SW 1271 (cell line): ENCODE measurements around the gene OGFR.

Experiments
- DNase-seq, 2 experiments: peaks; one replicate each; lab custom pipeline; 2025; lab: John Stamatoyannopoulos, UW

Gene OGFR

DNA sequence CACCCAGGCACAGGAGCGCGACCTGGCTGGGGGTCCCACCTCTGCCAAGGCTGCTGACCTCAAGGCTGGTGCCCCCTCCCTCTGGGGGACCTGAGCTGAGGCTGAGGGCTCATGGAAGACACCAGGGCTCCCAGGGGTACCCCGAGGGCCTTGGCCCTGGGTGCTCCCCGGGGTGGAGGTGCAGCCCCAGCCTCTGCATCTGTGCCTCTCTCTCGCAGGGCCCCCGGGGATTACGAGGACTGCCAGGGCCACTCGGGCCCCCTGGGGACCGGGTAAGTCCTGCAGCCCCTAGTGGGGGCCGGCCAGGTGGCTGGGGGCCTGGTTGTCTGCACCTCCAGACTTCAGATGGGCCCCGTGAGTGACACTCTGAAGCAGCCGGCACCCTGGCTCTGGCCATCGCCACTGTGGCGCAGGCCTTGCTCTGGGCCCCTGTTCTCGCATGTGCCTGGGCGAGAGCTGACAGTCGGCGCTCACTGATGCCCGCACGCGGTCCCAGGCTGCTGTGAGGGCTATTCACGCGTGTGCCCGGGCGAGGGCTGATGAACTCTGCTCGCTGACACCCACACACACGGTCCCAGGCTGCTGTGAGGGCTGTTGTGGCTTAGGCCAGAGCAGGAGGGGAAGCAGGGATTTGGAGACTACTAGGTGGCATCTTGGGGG is 21.5 kb downstream of the OGFR start:
- DNase-seq: no peak

DNA sequence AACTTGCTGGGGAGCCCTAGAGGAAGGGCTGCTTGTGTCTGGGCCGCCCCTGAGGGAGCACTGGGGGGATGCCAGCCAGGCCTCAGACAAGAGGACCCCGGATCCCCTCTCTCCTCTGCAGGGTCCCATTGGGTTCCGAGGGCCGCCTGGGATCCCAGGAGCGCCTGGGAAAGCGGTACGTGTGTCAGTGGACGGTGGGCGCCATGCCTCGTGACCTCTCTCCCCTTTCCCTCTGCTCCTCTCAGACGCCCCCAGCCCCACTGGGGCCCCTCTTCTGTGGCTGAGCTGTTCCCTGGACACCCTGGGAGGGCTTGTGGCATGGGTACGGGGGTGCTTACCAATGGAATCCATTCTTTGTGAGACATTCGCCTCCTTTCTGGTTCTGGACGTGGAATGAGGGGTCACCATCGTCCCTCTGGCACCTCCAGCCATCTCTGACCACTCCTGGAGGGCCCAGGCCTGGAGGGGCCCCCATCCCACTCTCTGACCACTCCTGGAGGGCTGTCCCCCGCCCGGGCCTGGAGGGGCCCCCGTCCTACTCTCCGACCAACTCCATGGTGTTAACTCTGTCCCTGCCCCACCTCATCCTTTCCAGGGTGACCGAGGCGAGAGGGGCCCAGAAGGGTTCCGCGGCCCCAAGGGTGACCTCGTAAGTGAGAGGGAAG is 22.1 kb downstream of the OGFR start:
- no peak for DNase-seq

DNA sequence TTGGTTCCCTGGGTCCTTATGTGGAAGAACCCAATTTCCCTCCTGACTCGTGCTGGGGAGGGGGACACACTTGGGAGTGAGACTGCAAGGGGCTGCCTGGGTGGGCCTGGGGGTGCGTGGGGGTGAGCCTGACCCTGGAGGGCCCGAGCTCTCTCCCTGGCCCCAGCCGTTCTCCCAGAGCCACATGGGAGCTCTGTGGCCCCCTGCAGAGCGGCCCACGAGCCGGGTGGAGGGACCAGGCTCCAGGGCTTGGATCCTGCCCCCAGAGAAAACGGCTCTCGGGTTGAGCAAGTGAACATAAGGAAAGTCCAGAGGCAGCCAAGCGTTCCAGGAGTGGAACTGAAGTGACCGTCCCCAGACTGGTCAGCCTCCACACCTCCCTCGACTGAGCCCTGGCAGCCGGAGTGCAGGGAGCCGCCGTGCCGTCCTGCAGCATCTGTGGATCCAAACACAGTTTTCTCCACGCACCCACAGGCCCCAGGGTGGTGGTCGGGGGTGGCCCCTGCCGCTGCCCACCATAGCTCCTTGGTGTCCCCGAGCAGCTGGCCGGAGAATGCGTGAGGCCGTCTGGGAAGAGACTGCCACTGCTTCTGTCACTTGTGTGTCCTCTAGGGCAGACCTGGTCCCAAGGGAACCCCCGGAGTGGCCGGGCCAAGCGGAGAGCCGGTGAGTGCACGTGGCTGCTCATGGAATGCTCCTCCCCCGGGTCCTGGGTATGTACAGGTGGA is 22.8 kb downstream of the OGFR start:
- no peak for DNase-seq

DNA sequence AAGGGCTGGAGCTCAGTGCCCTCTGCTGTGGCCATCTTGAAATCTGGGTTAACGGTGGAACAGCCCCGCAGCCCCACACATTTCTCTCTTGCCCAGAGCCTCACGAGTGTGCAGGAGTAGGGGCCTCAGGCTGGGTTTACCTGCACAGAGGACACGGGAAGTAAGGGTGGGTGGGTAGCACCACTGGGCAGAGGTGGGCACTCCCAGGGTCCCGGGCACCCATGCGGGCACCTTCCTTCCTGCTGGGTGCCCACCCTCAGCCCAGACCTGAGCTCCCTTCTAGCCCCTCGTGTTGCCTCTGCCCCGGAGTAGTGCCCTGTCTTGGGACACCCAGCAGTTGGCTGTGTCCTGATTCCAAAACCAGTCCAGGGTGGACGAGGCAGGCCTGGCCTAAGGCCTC is 23.4 kb downstream of the OGFR start:
- DNase-seq: no peak

DNA sequence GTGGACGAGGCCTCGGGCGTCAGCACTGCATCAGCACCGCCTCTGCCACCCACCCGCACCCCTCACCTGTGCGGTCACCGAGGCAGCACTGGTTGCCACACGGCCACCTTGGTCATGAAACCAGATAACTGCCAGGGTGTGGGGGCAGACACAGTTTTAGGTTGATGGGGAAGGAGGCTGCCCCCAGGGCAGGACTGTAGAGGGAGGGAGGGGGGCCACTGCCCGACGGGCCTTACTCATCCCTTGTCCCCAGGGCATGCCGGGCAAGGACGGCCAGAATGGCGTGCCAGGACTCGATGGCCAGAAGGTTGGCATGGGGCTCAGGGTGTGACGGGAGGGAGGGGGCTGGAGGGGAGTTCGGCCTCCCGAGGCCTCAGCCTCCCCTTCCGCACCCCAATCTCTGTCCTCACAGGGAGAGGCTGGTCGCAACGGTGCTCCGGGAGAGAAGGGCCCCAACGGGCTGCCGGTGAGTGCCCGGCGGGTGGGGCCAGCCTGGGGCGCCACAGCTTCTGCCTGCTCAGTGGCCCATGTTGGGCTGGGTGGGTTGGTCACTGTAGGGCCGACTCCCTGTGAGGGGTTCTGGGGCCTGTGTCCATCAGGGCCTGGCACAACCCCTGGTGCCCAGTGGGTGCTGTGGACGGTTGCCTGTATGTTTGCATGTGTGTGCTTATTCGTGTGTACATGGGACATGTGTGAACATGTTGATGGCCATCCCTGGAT is 24.0 kb downstream of the OGFR start:
- DNase-seq: no peak

DNA sequence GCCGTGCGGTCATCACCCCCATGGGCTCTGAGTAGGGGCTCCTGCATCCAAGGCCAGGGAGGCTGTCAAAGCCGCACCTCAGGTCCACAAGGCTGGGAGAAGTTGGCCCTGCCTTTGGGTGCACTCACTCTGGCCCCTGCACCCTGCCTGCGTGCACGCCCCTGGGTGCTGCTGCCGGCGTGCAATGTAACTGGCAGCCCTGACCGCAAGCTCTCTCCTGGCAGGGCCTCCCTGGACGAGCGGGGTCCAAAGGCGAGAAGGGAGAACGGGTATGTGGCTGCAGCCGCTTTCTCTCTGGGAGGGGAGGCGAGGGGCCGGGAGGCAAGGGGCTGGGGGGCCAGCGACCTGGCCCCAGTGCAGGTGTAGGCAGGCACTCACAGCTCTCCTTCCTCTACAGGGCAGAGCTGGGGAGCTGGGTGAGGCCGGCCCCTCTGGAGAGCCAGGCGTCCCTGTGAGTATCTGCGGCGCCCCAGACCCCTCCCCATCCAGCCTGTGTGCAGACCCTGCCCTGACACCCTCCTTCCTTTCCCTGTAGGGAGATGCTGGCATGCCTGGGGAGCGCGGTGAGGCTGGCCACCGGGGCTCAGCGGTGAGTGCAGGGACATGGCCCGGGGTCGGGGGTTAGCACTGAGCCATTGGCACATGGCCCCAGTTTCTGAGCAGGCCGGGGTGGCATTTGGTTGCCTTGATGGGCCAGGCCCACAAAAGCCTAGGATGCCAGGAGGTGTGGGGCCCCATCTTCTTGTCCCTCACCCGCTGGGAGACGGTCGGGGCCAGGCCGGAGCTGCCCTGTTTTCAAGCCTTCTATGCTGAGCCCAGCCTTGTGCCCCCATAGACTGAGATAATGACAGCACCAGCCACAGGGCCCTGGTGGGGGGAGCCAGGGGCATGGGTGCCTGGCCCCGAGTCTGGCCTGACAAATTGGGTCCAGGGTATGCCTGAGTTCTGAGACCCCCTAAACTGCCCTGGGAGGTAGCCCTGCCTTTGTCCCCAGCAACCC is 24.9 kb downstream of the OGFR start:
- DNase-seq: no peak

DNA sequence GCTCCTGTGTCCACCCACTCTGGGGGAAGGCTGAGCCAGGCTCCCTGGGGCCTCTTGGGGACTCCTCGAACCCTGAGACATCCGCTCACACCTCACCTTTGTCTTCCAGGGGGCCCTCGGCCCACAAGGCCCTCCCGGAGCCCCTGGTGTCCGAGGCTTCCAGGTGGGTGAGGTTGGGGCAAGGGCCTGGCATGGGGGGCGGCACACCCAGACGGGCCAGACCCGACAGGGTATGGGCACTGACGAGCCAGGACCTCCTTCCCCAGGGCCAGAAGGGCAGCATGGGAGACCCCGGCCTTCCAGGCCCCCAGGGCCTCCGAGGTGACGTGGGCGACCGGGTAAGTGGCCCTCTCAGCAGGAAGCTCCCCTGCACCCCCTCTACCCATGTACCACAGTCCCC is 25.6 kb downstream of the OGFR start:
- no peak for DNase-seq

DNA sequence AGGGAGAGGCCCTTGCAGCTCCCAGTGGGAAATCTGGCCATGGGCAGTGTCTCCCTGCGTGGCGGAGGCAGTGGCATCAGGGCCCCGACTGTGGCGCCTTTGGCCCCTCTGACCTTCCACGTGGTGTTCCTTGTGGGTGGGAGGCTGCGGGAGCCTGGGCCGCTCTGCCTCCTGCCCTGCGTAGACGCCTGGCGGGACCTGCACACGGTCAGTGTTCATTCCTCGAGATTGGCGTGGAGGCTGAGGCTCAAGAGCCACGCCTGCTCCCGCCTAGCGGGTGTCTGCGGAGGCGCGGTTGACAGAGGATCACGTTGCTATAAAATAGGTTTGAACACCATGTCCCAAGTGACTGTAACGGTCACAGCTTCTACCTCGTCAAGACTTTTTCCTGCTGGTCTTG is 26.2 kb downstream of the OGFR start:
- DNase-seq: no peak

DNA sequence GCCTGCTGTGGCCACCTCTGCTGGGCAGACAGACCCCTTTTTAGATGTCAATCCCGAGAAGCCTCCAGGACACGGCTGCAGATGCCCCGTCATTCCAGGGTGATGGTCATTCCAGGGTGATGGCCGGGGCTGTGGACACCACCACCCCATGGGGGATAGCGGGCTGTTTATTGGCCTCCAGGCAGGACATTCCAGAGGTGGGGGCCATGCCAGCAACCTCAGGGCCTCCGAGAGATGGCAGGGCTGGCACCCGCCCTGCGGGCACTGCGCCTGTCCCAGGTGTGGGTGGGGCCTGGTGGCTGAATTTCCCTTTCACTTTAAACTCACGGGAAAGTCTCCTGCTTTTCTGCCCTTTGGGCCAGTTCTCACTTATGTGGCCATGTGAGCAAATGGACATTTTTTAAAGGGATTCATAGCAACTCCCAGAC is 26.7 kb downstream of the OGFR start:
- no peak for DNase-seq

DNA sequence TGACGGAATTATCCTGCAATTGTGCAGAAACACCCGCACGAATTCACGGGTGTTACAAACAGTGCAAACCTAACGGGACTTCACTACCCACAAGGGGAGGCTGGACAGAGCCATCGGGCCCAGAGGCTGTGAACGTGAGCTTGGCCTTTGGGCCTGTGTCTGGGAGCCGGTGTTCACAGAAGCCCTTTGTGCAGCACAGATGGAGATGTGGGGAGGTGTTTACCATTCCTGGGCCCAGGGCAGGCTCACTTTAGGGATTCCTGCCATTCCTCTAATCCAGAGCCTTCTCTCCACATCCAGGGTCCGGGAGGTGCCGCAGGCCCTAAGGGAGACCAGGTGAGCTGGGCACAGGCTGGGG is 27.2 kb downstream of the OGFR start:
- no peak for DNase-seq

DNA sequence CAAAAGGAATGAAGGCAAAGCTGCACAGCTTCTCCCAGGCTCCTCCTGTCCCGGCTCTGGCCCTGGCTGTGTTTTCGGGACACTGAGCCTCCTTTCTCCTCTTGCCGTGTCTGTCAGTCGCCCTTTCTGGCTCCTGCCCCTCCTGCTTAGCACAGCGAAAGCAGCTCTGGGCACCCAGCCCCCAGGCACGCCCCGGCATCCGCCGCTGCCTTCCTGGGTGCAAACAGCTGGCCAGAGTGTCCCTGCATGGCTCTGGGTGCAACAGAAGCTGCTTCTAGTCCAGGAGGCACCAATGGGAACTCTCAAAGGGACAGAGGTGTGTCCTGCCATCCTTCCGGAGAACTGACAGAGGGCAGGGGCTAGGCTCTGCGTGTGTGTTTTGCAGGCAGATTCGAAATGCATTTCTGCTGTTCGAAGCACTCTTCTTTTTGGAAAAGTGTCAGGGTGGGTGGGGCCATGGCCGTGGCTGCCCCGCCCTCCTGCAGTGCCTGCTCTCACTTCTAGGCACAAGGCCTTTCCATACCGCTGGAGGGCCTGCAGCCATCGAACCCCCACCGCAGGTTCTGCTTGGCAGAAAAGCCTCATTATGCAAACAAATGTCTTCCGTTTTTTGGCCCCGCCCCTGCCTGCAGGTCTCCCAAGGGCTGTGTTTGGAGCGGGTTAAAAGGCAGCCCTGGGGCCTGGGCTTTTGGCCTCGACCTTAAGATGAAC is 27.7 kb downstream of the OGFR start:
- DNase-seq: no peak

DNA sequence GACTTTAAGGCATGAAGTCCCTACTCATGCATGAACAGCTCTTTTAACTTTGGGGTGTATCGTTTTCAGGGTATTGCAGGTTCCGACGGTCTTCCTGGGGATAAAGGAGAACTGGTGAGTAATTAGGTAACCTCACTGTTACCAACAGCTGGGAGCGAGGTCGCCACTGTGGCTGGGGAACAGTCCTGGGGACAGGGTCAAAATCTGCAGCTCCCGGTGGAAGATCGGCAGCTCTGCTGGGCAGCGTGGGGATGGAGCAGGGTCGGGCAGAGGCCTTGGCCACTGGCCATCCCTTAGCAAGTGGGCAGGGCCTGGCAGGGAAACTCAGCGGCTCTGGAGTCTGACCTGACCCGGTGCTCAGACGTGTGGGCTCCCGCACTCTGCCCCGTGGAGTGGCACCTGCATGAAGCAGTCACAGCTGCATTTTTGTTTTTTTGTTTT is 28.3 kb downstream of the OGFR start:
- DNase-seq: no peak

DNA sequence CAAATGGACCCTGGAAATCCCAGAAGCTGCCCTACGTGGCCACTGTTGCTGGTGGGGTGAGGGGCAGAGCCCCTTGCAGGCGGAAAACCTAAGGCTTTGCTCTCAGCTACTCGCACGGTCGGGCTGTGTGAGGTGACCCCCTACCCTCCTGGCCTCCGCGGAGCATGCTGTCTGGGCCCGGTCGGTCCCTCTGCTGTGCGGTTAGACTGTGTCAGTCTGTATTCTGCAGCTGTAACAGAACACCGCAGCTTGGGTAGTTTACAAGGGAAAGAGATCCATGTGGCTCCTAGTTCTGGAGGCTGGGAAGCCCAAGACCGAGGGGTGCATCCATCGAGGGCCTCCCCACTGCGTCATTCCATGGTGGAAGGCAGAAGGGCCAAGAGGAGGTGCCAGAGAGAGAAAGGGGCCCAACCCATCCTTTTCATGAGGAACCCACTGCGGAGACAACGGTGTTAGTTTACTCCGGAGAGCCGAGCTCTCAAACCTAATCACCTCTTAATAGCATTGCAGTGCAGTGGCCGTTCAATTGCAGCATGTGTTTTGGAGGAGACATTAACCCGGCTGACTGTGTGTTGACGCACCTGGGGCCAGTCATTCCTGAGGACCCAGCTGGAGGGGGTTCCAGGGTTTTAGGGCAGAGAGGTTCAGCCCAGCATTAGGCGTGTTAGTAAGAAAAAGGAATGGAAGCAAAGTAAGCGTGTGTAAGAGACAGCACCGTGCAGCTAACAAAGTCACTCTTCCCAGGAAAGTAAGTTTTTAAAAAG is 30.5 kb downstream of the OGFR start:
- DNase-seq: no peak

DNA sequence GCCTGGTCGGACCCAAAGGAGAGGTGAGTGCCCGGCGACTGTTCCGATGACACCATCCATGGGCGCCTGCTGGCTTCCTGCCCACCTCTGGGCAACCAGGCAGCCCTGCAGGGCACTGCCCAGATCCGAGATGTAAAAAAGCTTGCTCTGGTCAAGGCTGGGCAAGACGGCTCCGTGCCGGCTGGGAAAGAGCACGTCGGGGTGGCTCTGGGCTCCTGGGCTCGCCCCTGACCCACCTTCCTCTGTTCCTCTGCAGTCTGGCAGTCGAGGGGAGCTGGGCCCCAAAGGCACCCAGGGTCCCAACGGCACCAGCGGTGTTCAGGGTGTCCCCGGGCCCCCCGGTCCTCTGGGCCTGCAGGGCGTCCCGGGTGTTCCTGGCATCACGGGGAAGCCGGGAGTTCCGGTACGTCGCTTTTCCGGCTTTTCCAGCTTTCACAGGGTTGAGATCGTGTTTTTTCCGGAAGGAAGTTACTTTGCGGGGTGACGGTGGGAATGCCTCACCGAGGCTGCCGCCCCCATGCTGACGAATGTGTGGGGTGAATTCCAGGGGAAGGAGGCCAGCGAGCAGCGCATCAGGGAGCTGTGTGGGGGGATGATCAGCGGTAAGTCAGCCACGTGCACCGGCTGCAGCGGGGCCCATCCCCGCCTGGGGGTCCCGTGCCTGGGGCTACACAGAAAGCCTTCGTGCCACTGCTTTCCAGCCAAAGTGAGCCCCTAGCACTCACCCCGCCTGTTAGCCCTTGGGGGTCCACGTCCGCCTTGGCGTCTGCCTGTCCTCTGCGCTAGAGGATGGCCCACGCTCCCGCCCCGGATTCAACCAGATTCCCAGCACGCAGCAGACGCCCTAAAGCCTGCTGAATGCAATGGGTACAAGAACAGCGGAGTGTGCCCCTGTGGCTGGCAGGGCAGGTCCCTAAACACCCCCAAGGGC is 31.6 kb downstream of the OGFR start:
- DNase-seq: no peak

DNA sequence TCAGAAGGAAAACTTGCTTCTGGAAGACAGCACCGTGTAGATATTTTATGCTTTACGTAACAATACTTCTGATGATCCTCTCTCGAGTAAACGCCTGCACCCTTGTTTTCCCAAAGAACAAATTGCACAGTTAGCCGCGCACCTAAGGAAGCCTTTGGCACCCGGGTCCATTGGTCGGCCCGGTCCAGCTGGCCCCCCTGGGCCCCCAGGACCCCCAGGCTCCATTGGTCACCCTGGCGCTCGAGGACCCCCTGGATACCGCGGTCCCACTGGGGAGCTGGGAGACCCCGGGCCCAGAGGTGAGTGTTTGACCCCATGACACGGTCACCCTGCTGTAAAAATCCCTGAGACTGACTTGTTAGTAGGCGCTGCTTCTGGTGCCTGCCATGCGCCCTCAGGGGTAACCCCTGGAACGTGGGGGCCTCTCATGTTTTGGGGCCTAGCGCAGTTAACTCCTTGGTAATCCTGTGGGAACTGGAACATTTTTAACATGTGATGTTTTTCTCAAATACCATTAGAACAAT is 32.4 kb downstream of the OGFR start:
- no peak for DNase-seq

DNA sequence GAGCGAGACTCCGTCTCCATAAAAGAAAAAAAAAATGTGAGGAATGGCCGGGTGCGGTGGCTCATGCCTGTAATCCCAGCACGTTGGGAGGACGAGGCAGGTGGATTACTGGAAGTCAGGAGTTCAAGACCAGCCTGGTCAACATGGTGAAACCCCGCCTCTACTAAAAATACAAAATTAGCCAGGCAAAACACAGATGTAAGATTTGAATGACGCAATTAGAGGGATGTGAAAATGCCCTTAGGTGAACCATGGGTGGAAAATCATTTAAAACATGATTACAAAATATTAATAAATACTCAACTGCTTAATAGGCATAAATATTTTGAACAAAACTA is 33.1 kb downstream of the OGFR start:
- DNase-seq: no peak

DNA sequence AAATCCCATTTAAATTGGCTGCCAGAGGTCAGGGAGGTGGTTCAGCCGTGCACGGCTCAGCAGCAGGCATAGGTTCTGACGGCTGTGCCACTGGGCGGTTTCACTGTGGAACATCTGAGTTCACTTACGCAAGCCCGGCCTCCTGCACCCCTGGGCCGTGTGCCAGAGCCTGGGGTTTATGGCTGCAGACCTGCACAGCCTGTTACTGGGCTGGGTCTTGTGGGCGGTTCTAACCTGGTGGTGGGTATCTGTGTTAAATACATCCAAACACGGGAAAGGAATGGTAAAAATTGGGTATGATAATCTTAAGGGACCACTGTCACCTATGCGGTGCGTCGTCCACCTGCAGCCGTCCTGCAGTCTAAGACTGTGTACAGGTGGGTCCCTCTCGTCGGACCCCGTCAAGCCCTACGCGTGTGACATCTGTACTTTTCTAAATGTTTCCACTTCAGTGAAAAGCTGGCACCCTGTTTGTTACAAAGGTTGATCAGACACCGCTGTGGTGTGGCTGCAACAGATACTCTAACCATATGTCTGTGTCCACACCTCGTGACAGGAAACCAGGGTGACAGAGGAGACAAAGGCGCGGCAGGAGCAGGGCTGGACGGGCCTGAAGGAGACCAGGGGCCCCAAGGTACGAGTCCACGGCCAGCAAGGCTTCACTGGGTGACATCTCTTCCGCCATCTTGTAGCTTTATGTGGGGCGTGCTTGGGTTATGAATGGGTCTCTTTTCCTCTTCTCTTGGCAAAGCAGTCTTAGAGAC is 33.7 kb downstream of the OGFR start:
- no peak for DNase-seq

DNA sequence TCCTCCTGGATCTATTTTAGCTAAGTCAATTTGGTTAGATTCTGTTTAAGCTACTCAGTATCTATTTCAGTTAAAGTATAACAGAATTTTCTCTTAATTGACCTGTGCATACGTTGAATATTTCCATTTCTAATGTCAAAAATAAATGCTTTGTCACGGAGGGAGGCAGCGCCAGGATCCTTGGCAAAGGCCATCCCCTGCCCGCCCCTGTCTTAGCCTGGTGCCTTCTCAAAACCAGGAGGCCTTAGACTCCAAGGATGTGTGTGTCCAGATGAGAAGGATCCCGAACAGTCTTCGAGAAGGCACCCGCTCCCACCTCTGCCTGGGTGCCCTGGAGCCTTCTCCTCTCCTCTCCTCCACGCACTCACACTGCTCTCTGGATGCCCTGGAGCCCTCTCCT is 34.6 kb downstream of the OGFR start:
- no peak for DNase-seq
